ENCODE results near the gene RHBDD2.
A peak's percentile ranks its signal among the peaks of the same experiment; 100 is the strongest.

DNA sequence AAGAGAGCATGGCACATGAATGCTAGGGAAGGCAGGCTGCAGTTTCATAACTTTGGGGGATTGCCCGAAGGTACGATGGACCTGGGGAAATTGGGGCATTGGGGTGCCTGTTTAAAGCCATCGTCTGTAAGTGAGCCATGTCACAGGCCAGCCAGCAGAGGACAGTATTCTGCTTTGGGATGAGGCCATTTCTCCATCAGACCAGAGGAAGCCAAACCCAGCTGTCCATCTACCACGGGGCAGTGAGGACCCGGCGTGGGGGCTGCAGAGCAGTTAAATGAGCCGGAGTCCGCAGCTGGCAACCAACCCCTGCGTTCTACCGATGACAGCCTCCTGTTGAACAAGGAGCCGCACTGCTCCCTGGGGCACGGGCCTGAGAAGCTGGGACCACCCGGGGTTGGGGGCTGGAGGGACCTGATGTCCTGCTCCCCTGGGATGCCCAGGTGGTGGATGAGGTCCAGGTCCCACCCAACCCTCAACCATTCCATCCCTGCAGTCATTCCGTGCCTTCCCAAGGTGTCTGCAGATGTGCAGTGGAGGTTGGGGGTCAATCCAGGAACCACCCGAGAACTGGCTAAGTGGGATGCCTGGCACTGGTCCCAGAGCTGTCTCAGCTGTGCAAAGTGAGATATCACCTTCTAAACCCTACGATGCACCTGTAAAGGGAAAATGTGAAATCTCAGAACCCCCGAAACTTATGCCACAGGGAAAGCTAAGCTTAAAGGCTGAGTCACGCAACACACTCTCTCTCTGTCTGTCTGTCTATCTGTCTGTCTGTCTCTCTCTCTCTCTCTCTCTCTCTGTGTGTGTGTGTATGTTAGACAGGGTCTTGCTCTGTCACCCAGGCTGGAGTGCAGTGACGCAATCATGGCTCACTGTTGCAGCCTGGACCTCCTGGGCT is 12.1 kb upstream of the RHBDD2 start:
- TF ChIP-seq CTCF (IDR thresholded peaks at IDR 0.05; ENCODE audit: low read length) (peak; percentile 93), EZH2 (optimal IDR thresholded peaks at IDR 0.05; ENCODE audit: low read depth, low read length) (no peak), EZH2phosphoT487 (IDR thresholded peaks at IDR 0.05; ENCODE audit: low read length) (no peak)

All from MM.1S (cell line).